Measurements from ENCODE around the gene SPON1. TPM values are rescaled to one million over a fixed set of nuclear protein-coding genes. Genes with fewer than 3 reads are reported as not detected.
A peak's percentile ranks its signal among the peaks of the same experiment; 100 is the strongest.

The SPON1 gene
- total RNA-seq, 1 donor from 2014 or later: 2.9 TPM

GRCh38 chr11:14036469-14036868 is 73.9 kb downstream of the SPON1 start:
- no peak for DNase-seq (ENCODE audit: low read depth)

GRCh38 chr11:14041040-14041439 is 78.5 kb downstream of the SPON1 start:
- no peak for DNase-seq (ENCODE audit: low read depth)

- DNase-seq (ENCODE audit: low read depth): no peak
These were observed 79.0 kb downstream of the SPON1 start for GRCh38 chr11:14041565-14041964.

- DNase-seq (ENCODE audit: low read depth): no peak
These were observed 80.4 kb downstream of the SPON1 start for GRCh38 chr11:14042686-14043465.

GRCh38 chr11:14044916-14045315 is 82.4 kb downstream of the SPON1 start:
- DNase-seq (ENCODE audit: low read depth): no peak

- DNase-seq (ENCODE audit: low read depth): no peak
These were observed 82.9 kb downstream of the SPON1 start for GRCh38 chr11:14045417-14045816.

- no peak for DNase-seq (ENCODE audit: low read depth)
These were observed 89.7 kb downstream of the SPON1 start for GRCh38 chr11:14052198-14052597.

- no peak for DNase-seq (ENCODE audit: low read depth)
These were observed 91.9 kb downstream of the SPON1 start for GRCh38 chr11:14054116-14055107.

- DNase-seq (ENCODE audit: low read depth): no peak
These were observed 93.4 kb downstream of the SPON1 start for GRCh38 chr11:14055936-14056335.

GRCh38 chr11:14058061-14058460 is 95.5 kb downstream of the SPON1 start:
- no peak for DNase-seq (ENCODE audit: low read depth)

GRCh38 chr11:14059491-14059890 is 97.0 kb downstream of the SPON1 start:
- DNase-seq (ENCODE audit: low read depth): peak; percentile 38

- no peak for DNase-seq (ENCODE audit: low read depth)
These were observed 99.2 kb downstream of the SPON1 start for GRCh38 chr11:14061721-14062120.

GRCh38 chr11:14065141-14065540 is 102.6 kb downstream of the SPON1 start:
- DNase-seq (ENCODE audit: low read depth): no peak

GRCh38 chr11:14065681-14066080 is 103.2 kb downstream of the SPON1 start:
- DNase-seq (ENCODE audit: low read depth): no peak

- DNase-seq (ENCODE audit: low read depth): peak; percentile 33
These were observed 105.2 kb downstream of the SPON1 start for GRCh38 chr11:14067686-14068085.

GRCh38 chr11:14070896-14071295 is 108.4 kb downstream of the SPON1 start:
- DNase-seq (ENCODE audit: low read depth): no peak

GRCh38 chr11:14073849-14074476 is 111.4 kb downstream of the SPON1 start:
- DNase-seq (ENCODE audit: low read depth): no peak

- DNase-seq (ENCODE audit: low read depth): peak; percentile 79
These were observed 112.9 kb downstream of the SPON1 start for GRCh38 chr11:14075118-14076078.

- DNase-seq (ENCODE audit: low read depth): no peak
These were observed 116.5 kb downstream of the SPON1 start for GRCh38 chr11:14079011-14079410.

GRCh38 chr11:14079797-14080196 is 117.3 kb downstream of the SPON1 start:
- DNase-seq (ENCODE audit: low read depth): no peak

All from renal cortical epithelial cell (primary cell).